GM20000 (cell line): ENCODE data around the gene R3HDM1.
"Not testable (repeated sequence)": the region's sequence is repeated elsewhere in the genome, so short reads cannot be mapped to it uniquely, and the experiment has no call there.

Experiments used
- DNase-seq: peaks from one replicate; pipeline ENCODE4 v3.0.0; 2012; ENCODE audit warnings: low spot score
- CTCF ChIP-seq: IDR thresholded peaks from 2 replicates; pipeline ENCODE4 v1.5.1; 2012; ENCODE audit warnings: mild to moderate bottlenecking, control low read depth; ENCODE audit errors: extremely low read depth, missing control alignments

Gene R3HDM1

GRCh38 chr2:135638825-135639224, 107.5 kb downstream of the R3HDM1 start:
- no peak for DNase-seq
- no peak for TF ChIP-seq CTCF

DNA sequence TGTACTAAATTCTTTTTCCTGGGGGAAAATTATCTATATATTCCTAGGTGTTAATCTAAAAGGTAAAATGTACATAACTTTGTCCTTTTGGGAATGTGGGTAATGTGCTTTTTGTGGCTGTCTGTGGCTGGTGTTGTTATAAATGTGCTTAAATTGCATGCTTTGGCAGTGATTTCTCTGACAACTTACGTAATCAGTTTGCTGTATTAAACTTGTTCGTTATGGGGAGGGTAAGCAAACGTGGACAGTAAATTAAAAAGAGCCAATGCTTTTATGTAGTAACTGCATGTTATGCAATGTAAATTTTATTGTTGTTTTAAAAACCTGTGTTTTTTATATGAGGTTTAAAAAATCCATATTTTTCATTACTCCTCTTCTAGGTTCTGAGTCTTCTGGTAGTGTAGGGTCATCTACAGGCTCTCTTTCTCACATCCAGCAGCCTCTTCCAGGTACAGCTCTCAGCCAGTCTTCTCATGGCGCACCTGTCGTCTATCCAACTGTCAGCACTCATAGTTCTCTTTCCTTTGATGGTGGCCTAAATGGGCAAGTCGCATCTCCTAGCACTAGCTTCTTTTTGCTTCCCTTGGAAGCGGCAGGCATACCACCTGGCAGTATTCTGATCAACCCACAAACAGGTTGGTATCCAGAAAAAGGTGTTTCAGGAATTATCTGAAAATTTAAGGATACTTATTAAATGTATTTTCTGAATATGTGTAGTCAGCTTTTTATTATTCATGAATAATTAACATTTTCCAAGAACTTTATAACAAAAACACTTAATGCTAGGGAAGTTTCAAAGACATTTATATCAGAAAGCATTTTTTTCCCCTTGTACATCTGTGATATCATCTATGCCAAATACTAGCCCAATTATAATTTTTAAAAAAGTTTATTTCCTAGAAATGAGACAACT, 110.1 kb downstream of the R3HDM1 start:
- DNase-seq = no peak
- no peak for TF ChIP-seq CTCF

GRCh38 chr2:135647836-135648579, 116.7 kb downstream of the R3HDM1 start:
- no peak for DNase-seq

DNA sequence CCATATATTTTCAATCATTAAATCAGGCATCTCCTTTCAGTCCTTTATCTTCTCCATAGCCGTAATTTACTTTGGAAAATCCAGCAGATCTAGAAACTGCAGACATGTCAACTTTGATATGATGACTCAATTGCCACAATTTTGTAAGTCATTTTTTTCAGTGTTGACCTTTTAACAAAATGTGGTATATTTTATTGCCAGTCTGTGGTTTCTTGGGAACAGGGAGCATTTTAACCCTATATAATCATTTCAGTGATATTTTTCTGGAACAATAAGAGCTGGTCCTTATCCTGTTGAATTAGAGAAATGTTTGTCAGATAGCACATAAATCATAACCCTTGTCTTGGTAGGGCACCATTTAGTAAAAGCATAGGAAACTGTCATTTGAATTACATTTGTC, 119.4 kb downstream of the R3HDM1 start:
- no peak for TF ChIP-seq CTCF
- no peak for DNase-seq

More at GRCh38 chr2:135647836-135648579, 116.7 kb downstream of the R3HDM1 start:
- TF ChIP-seq CTCF = no peak

- no peak for TF ChIP-seq CTCF
- DNase-seq = no peak
Measured at GRCh38 chr2:135651717-135652116, 120.4 kb downstream of the R3HDM1 start.

DNA sequence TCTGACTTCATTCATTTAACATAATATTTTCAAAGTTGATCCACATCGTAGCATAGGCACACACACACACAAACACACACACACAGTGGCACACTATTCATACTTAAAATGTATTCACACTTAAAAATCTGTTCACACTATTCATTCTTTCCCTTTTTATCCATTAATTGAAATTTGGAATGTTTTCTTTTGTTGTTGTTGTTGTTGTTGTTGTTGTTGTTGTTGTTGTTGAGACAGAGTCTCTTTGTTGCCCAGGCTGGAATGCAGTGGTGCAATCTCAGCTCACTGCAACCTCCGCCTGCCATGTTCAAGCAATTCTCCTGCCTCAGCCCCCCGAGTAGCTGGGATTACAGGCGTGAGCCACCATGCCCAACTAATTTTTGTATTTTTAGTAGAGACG, 123.0 kb downstream of the R3HDM1 start:
- not testable (repeated sequence) for DNase-seq

- DNase-seq = no peak
- TF ChIP-seq CTCF = no peak
Measured at GRCh38 chr2:135657806-135658582, 126.7 kb downstream of the R3HDM1 start.
